ENCODE data around the gene BDH1. TPM values are rescaled to one million over a fixed set of nuclear protein-coding genes. Genes with fewer than 3 reads are reported as not detected.

BDH1 gene
- total and polyA plus RNA-seq, 2 donors, result 6.9 to 13.7 TPM

DNA sequence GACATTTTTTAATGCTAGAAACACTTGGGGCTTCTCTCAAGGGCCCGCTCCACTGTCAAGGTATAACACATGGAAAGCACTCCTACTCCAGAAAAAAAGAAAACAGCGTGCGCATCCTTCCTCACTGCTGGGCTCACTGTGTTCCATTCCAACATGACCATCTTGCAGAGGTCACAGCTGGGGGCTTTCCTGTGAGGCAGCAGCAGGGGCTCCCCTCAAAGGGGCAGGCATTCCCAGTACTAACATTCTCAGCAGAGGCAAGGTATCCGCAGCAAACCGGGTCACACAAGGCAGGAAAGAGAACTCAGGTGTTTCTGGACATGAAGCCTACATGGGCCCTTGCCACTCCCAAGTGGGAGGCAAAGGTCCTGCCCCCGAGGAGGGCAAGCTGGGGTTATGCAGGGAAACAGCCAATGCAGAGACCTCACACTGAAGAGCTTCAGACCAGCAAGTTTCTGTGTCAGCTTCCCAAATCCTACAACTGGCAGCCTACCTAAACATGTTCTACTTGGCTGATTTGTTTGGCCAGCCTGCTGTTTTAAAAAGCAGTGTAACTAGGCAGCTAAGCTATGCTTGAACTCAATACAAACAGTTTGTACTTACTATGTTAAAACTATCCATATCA, 6.4 kb downstream of the BDH1 start:
- DNase-seq (ENCODE audit: extremely low spot score), result no peak
- WGBS, result 61% methylated on average over 6 of the region's 6 CpGs
- H3K27ac ChIP-seq (ENCODE audit: low read depth), result no peak overlapping the region

DNA sequence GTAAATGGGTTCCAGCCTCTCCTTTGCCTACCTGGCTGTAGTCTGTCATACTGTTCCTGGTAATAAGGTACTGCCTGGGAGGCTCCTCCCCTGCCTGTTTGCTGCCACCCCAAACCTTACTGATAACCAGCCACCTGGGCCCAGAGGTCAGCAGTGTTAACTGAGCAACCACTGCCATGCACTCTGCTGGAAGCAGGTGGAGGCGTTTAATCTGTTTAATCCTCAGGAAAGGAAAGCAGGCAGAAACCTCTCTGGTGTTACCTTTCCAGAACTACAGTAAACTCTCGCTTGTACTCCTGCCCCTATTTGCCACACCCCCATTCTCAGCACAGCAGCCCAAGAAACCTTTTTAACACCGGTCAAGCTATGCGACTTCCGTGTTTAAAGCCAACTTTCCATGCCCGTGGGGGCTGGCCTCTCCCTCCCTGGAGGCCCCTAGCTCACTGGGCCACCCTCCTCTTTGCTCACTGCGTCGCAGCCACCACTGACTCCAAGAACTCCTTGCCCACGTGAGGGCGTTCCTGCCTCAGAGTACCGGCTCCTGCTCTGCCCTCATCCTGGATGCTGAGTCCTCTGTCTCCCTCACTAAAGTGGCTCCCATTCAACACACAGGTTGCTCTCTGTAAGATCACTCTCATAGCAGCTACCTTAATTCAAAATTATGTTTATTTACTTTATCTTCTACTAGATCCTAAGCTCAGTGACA, 8.3 kb downstream of the BDH1 start:
- no peak for DNase-seq (ENCODE audit: extremely low spot score)
- no peaks in the 10 kb centered on the region for H3K36me3 ChIP-seq (ENCODE audit: insufficient read depth)
- no peaks in the 10 kb centered on the region for H3K4me1 ChIP-seq (ENCODE audit: insufficient read depth)
- WGBS, result 55% methylated on average over 11 of the region's 11 CpGs
- no peak overlapping the region for H3K27ac ChIP-seq (ENCODE audit: low read depth)
- no peak overlapping the region for H3K4me3 ChIP-seq (ENCODE audit: low read depth, low read length)

More for the DNA sequence above, 6.4 kb downstream of the BDH1 start:
- no peaks in the 10 kb centered on the region for H3K4me1 ChIP-seq (ENCODE audit: insufficient read depth)
- H3K4me3 ChIP-seq (ENCODE audit: low read depth, low read length), result no peak overlapping the region
- no peaks in the 10 kb centered on the region for H3K36me3 ChIP-seq (ENCODE audit: insufficient read depth)

DNA sequence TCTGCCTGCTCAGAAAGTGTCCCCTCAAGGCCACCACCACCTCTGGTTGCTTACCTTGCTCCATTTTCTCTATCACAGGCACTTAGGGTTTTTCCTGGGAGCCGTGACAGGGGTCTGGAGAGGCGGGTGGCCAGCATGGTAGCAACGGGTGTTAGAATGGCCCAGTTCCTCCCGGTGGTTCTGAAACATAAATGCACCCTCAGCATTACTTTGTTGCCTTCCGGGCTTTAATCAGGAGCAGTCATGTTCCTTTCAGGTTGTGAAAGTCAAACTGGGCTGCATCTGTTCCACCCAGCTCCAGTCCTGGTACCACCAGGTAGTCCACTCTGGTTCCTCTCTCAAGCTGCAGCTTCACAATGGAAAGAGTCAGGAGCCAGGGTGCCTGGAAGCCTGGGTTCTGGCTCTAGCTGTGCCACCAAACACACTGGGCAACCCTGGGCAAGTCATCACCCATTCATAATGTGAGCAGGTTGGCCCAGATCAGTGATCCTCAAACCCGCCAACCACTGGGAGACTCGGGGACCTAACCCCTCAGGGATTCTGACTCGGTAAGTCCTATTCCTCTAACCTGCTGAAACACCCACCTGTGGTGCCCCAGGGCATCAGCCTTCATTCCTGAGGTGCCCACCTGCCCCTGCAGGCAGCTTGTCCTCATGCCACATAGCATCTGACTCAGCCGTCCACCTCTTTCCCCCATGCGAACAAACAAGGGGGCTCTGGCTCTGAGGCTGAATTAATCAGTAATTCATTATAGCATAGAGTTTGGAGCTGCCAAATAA, 9.3 kb downstream of the BDH1 start:
- no peaks in the 10 kb centered on the region for H3K4me1 ChIP-seq (ENCODE audit: insufficient read depth)

DNA sequence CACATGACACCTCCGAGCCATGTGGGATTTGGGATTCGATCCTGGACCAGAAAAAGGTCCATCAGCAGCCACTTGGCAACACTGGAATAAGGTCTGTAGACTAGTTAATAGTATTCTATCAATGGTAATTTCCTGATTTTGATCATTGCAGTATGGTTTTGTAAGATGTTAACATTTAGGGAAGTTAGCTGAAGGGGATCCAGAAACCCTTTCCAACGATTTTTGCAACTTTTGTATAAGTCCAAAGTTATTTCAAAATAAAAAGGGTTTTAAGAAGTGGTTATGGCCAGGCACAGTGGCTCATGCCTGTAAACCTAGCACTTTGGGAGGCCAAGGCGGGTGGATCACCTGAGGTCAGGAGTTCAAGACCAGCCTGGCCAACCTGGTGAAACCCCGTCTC, 10.2 kb downstream of the BDH1 start:
- no peak overlapping the region for H3K4me3 ChIP-seq (ENCODE audit: low read depth, low read length)
- WGBS, result 85% methylated on average over 5 of the region's 5 CpGs
- no peaks in the 10 kb centered on the region for H3K4me1 ChIP-seq (ENCODE audit: insufficient read depth)
- H3K27ac ChIP-seq (ENCODE audit: low read depth), result no peak overlapping the region
- DNase-seq (ENCODE audit: extremely low spot score), result no peak
- no peaks in the 10 kb centered on the region for H3K36me3 ChIP-seq (ENCODE audit: insufficient read depth)

More for the DNA sequence above, 9.3 kb downstream of the BDH1 start:
- DNase-seq (ENCODE audit: extremely low spot score), result no peak
- no peak overlapping the region for H3K4me3 ChIP-seq (ENCODE audit: low read depth, low read length)
- 91% methylated on average over 10 of the region's 10 CpGs for WGBS
- no peak overlapping the region for H3K27ac ChIP-seq (ENCODE audit: low read depth)
- no peaks in the 10 kb centered on the region for H3K36me3 ChIP-seq (ENCODE audit: insufficient read depth)

DNA sequence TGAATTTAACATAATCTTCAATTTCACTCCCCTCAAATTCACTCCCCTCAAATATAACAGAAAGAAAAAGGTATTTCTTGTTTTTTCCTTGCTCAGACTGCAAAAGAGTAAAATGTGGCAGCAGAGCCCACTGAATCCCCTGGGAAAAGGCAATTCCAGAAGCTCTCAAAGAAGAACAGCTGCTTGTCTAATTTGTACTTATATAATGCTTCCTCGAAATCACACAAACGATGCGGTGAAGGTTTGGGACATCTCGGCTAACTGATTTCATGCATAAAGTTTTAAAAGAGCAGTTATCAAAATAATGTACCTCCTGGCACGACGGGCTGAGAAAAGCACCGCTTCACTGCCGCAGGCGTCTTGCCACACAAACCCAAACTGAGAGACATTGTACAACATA, 10.7 kb downstream of the BDH1 start:
- no peaks in the 10 kb centered on the region for H3K4me1 ChIP-seq (ENCODE audit: insufficient read depth)
- no peak for DNase-seq (ENCODE audit: extremely low spot score)
- WGBS, result 94% methylated on average over 9 of the region's 9 CpGs
- no peak overlapping the region for H3K4me3 ChIP-seq (ENCODE audit: low read depth, low read length)
- H3K36me3 ChIP-seq (ENCODE audit: insufficient read depth), result no peaks in the 10 kb centered on the region
- no peak overlapping the region for H3K27ac ChIP-seq (ENCODE audit: low read depth)

DNA sequence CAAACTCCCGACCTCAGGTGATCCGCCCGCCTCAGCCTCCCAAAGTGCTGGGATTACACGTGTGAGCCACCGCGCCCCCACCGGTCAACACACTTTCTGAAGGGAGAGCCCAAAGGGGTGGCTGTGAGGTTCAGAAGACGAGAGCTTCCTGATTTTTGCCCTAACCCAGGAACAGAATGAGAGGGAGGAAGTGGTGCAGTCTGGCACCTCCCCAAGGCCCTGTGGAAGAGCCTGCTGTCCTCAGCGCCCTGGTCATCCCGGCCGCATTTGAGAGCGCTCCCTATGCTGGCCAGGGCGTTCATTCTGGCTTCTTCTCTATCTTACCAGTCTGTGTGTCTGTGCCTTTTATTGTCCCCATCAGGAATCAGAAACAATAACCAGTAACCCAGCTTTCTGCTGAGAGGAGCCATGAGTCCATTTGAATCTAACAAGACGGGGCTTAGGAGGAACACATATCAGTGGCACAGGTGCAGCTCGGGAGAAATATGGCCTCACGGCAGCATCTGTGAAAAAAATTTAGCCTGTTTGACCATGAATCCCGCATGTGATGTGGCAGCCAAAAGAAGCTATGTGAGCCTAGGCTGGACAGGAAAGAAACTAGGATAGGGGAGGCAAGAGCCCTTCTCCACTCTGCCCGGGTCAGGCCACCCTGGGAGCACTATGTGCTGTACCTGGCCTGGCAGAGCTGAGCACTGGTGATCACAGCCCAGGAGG, 12.9 kb downstream of the BDH1 start:
- no peaks in the 10 kb centered on the region for H3K4me1 ChIP-seq (ENCODE audit: insufficient read depth)
- H3K4me3 ChIP-seq (ENCODE audit: low read depth, low read length), result no peak overlapping the region
- WGBS, result 93% methylated on average over 18 of the region's 18 CpGs
- no peak for DNase-seq (ENCODE audit: extremely low spot score)
- no peak overlapping the region for H3K27ac ChIP-seq (ENCODE audit: low read depth)
- H3K36me3 ChIP-seq (ENCODE audit: insufficient read depth), result no peaks in the 10 kb centered on the region

DNA sequence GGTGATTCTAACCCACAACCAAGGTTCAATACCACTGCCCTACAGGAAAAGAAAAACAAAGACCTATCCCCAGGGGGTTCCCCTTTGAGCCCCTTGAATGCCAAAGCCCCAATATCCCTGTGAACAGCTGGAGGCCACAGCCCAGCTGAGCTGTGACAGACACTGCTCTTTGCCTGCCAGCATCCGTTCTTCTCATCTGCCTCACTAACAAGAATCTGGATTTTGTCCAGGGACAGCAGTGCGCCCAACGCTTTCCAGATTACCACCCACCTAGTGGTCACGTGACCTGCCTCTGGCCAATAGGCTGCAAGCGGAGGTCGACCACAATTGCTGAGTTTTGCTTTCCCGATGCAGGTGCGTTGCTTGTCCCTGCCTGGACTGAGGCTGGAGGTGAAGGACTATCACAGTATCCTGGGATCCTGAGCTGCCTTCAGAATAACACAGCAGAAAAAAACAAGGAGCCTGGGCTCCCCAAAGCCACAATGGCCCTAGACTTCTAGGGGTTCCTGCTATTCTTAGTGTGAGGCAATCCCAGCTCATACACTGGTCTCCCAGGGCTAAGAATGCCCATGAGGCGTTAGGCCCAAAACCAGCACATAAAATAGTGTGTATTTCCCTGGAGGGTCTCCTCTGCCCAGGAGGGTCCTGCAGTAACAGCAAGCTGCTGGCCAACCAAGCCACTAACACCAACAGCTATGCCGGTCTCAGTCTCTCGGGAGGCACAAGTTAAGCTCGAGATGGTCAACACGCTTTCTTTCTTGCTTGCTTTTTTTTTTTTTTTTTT, 13.8 kb downstream of the BDH1 start:
- 48% methylated on average over 13 of the region's 13 CpGs for WGBS
- no peaks in the 10 kb centered on the region for H3K36me3 ChIP-seq (ENCODE audit: insufficient read depth)
- H3K27ac ChIP-seq (ENCODE audit: low read depth), result no peak overlapping the region
- no peaks in the 10 kb centered on the region for H3K4me1 ChIP-seq (ENCODE audit: insufficient read depth)
- H3K4me3 ChIP-seq (ENCODE audit: low read depth, low read length), result no peak overlapping the region
- DNase-seq (ENCODE audit: extremely low spot score), result peak; percentile 20

DNA sequence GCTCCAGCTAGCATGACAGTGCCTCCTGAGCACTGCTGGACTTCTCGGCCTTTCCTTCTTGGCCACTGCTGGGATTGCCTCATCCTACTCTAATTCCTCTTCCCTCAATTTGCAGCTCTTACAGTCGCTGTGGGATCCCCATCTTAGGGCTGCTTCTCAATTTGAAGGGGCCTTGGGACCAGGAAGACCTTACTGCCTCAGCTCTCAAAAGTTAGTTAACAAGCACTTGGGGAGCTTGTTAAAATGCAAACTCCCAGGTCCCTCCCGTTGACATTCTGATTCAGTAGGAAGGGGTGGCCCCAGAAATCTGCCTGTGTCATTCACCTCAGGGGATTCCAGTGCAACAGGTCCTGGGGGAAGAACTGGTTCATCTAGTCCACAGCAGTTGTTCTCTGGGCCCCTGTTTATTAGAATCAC, 14.8 kb downstream of the BDH1 start:
- H3K36me3 ChIP-seq (ENCODE audit: insufficient read depth), result no peaks in the 10 kb centered on the region
- 75% methylated on average over 3 of the region's 3 CpGs for WGBS
- no peak overlapping the region for H3K27ac ChIP-seq (ENCODE audit: low read depth)
- DNase-seq (ENCODE audit: extremely low spot score), result peak; percentile 55
- no peaks in the 10 kb centered on the region for H3K4me1 ChIP-seq (ENCODE audit: insufficient read depth)
- H3K4me3 ChIP-seq (ENCODE audit: low read depth, low read length), result no peak overlapping the region

DNA sequence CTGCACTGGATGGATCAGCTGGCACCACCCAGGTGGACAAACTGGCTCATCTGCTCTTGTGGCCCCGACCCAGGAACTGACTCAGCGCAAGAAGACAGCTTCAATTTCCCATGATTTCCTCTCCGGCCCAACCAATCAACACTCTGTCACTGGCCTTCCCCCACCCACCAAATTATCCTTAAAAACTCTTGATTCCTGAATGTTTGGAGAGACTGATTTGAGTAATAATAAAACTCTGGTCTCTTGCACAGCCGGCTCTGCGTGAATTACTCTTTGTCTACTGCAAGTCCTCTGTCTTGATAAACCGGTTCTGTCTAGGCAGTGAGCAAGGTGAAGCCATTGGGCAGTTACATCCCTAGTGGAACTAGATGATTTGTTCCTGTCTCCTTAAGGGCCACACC, 16.1 kb downstream of the BDH1 start:
- DNase-seq (ENCODE audit: extremely low spot score), result peak; percentile 61

DNA sequence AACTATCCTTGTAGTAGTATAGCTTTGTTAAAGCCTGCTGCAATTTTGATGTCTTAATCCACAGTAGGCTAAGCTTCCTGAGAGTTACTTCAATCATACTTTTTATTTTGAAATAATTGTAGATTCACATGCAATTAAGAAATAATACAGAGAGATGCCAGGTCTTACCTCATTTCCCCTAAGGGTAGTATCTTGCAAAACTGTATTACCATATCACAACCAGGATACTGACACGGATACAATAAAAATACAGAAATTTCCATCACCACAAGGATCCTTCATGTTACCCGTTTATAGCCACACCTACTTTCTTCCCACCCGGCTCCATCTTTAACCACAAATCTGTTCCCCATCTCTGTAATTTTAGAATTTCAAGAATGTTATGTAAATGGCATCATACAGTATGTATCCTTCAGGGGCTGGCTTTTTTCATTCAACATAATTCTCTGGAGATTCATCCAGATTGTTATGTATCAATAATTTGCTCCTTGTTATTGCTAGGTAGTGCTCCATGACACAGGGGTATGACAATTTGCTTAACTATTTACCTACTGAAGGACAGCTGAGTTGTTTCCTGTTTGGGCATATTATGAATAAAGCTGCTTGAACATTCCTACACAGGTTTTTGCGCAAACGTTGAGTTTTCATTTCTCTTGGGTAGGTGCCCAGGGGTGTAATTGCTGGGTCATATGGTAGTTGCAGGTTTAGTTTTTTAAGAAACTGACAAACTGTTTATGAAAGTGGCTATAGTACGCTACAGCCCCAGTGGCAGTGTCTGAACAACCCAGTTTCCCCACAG, 21.6 kb downstream of the BDH1 start:
- WGBS, result 81% methylated on average over 6 of the region's 6 CpGs
- no peaks in the 10 kb centered on the region for H3K4me1 ChIP-seq (ENCODE audit: insufficient read depth)
- H3K4me3 ChIP-seq (ENCODE audit: low read depth, low read length), result no peak overlapping the region
- no peak overlapping the region for H3K27ac ChIP-seq (ENCODE audit: low read depth)
- DNase-seq (ENCODE audit: extremely low spot score), result no peak
- no peaks in the 10 kb centered on the region for H3K36me3 ChIP-seq (ENCODE audit: insufficient read depth)

More for the DNA sequence above, 16.1 kb downstream of the BDH1 start:
- Histone ChIP-seq H3K27ac (ENCODE audit: low read depth) (no peak overlapping the region), H3K36me3 (ENCODE audit: insufficient read depth) (no peaks in the 10 kb centered on the region), H3K4me1 (ENCODE audit: insufficient read depth) (no peaks in the 10 kb centered on the region), H3K4me3 (ENCODE audit: low read depth, low read length) (no peak overlapping the region)
- 80% methylated on average over 6 of the region's 6 CpGs for WGBS

DNA sequence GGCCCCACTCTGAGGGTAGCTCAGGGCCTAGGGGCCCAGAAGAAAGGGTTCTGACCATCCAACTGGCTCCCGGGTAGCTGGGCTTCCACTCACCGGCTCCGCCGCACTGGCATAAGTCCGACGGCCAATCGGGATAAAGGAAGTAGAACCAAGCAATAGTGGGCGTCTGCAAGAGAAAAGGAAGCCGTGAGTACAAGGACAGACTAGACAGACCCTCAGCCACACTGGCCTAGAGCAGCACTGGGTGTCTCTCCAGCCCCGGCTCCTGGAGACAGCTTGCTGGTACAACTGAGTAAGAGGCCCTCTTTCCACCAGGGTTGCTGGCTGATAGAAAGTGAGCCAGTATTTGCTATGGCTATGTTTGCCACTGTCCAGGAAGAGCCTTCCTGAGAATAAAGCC, 22.4 kb downstream of the BDH1 start:
- no peak overlapping the region for H3K27ac ChIP-seq (ENCODE audit: low read depth)
- H3K4me3 ChIP-seq (ENCODE audit: low read depth, low read length), result no peak overlapping the region
- no peaks in the 10 kb centered on the region for H3K36me3 ChIP-seq (ENCODE audit: insufficient read depth)
- DNase-seq (ENCODE audit: extremely low spot score), result no peak
- WGBS, result 95% methylated on average over 10 of the region's 10 CpGs
- no peaks in the 10 kb centered on the region for H3K4me1 ChIP-seq (ENCODE audit: insufficient read depth)

DNA sequence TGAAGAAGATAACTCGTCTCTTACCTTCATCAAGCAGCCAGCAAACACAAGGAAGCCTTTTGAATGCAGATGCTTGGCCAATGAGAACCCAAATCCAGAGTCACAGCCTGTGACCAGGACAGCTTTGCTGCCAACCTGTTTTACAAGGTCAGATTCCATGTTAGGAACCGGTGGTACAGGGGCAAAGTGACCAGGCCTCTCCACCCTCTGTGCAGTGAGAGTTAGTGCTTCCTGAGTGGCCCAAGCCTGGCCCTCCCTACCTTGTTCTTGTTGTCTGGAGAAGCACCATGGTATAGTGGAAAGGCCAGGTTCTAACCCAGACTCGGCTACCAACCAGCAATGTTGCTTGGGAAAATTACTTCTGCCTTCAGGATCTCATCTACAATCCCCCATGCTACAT, 23.4 kb downstream of the BDH1 start:
- Histone ChIP-seq H3K4me3 (ENCODE audit: low read depth, low read length) (no peak overlapping the region), H3K27ac (ENCODE audit: low read depth) (no peak overlapping the region), H3K36me3 (ENCODE audit: insufficient read depth) (no peaks in the 10 kb centered on the region), H3K4me1 (ENCODE audit: insufficient read depth) (no peaks in the 10 kb centered on the region)
- no peak for DNase-seq (ENCODE audit: extremely low spot score)
- WGBS, result 93% methylated on average over 3 of the region's 3 CpGs

Data from urinary bladder (tissue), 4 donors.